ENCODE data around the gene ADGRB2.

- TF ChIP-seq CTCF (IDR thresholded peaks at IDR 0.05 in 4 of 5, conservative IDR thresholded peaks at IDR 0.05 in 1 of 5) (no peak), POLR2A (IDR thresholded peaks at IDR 0.05) (no peak)
These were observed 85.0 kb downstream of the ADGRB2 start for GRCh38 chr1:31679091-31679490.

Measured in gastrocnemius medialis (tissue), 4 donors.